ENCODE data around the gene MSMP. TPM values are rescaled to one million over a fixed set of nuclear protein-coding genes. Genes with fewer than 3 reads are reported as not detected.

MSMP gene
- total RNA-seq, 2 donors from 2014 or later, result not detected

DNA sequence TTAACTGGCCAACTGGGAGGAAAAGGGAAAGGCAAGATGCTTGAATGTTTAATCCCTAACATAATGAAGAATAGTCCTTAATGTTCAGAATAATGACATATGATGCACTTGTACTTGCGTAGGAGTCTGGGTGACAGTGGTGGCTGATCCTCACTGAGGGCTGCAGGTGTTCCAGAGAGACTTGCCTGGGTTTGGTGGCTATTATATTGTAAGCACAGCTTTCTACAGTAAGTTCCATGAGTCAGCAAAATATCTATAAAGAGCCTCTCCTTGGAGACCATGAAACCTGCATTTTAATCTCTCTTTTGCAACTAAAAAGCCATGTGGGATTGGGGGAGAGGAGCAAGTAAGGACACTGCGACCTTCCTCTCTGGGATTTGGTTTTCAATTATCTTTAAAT lies 35.5 kb upstream of the MSMP start:
- Mint-ChIP-seq H3K27ac (no peak overlapping the region), H3K4me1 (ENCODE audit: low read depth in 2 of 2) (peaks cover 5 to 10% of the 10 kb centered on the region in 2 donors), H3K4me3 (no peak overlapping the region), H3K9me3 (no peaks in the 10 kb centered on the region), H3K36me3 (peaks cover 6% of the 10 kb centered on the region), H3K27me3 (no peaks in the 10 kb centered on the region)
- no peak for ATAC-seq
- DNase-seq (ENCODE audit: low spot score), result no peak

GRCh38 chr9:35783418-35783817 lies 29.3 kb upstream of the MSMP start:
- no peak overlapping the region for H3K4me3 Mint-ChIP-seq
- no peak overlapping the region for H3K27ac Mint-ChIP-seq
- DNase-seq (ENCODE audit: low spot score) (no peak), ATAC-seq (no peak)
- H3K9me3 Mint-ChIP-seq, result no peaks in the 10 kb centered on the region
- no peaks in the 10 kb centered on the region for H3K4me1 Mint-ChIP-seq (ENCODE audit: low read depth in 2 of 2)
- no peaks in the 10 kb centered on the region for H3K27me3 Mint-ChIP-seq
- peaks cover 17% of the 10 kb centered on the region for H3K36me3 Mint-ChIP-seq

DNA sequence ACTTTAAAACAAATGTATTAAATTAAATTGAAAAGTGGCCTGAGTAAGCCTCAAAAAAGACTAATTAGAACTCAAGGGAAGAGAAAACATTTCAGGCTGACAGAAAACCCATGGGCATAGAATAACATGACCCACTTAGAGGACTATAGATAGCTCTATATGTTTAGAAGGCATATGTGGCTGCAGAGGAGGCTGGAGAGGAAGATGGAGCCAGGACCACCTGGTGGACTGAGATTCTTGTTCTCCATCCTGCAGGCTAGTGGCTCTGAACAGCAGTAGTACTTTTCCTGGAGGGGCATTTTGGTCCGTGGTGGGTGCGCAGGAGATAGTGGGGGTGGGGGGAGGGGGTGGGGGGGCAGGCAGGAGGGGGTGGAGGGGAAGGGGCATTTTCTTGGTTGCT lies 27.0 kb upstream of the MSMP start:
- H3K36me3 Mint-ChIP-seq, result peaks cover 16% of the 10 kb centered on the region
- H3K4me1 Mint-ChIP-seq (ENCODE audit: low read depth in 2 of 2), result no peaks in the 10 kb centered on the region
- no peak for DNase-seq (ENCODE audit: low spot score)
- H3K27ac Mint-ChIP-seq, result no peak overlapping the region
- no peak overlapping the region for H3K4me3 Mint-ChIP-seq
- no peaks in the 10 kb centered on the region for H3K9me3 Mint-ChIP-seq
- no peak for ATAC-seq
- no peaks in the 10 kb centered on the region for H3K27me3 Mint-ChIP-seq

DNA sequence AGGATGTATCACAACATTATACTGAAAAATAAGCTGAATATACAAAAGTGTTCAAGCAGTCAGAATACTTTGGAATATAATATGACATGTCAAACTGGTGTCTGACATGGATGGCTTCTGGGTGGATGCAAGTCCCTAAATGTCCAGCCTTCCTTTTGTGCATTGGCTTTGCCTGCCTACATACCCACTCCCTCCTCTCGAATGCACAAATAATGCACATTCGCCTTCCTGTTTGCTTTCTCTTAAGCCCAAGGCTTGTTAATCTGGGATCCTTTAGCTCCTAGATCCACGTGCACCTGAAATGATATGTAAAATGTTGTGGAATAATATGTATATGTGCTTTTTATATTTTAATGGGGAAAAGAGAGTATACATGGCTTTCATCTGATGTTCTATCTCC lies 24.4 kb upstream of the MSMP start:
- no peak for DNase-seq (ENCODE audit: low spot score)
- Mint-ChIP-seq H3K4me3 (no peak overlapping the region), H3K27me3 (no peaks in the 10 kb centered on the region), H3K36me3 (peaks cover 2% of the 10 kb centered on the region), H3K9me3 (no peaks in the 10 kb centered on the region), H3K4me1 (ENCODE audit: low read depth in 2 of 2) (no peaks in the 10 kb centered on the region), H3K27ac (no peak overlapping the region)
- no peak for ATAC-seq

DNA sequence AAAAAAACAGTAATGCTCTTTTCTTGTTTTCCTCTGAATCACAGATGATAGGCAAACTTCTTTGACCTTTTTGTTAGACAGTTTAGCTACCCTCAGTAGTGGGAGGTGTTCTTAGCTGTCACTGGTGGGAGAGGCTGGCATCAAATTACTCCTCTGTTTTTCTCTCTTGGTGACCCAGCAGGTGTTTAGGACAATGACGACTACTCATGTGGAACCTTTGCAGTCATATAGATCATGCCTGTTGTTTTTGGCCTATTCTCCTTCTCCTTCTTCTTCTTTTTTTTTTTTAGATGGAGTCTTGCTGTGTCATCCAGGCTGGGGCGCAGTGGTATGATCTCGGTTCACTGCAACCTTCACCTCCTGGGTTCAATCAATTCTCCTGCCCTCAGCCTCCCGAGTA lies 21.9 kb upstream of the MSMP start:
- no peak for ATAC-seq
- H3K36me3 Mint-ChIP-seq, result no peaks in the 10 kb centered on the region
- no peak for DNase-seq (ENCODE audit: low spot score)
- H3K9me3 Mint-ChIP-seq, result no peaks in the 10 kb centered on the region
- no peak overlapping the region for H3K4me3 Mint-ChIP-seq
- no peaks in the 10 kb centered on the region for H3K4me1 Mint-ChIP-seq (ENCODE audit: low read depth in 2 of 2)
- H3K27ac Mint-ChIP-seq, result no peak overlapping the region
- no peaks in the 10 kb centered on the region for H3K27me3 Mint-ChIP-seq

DNA sequence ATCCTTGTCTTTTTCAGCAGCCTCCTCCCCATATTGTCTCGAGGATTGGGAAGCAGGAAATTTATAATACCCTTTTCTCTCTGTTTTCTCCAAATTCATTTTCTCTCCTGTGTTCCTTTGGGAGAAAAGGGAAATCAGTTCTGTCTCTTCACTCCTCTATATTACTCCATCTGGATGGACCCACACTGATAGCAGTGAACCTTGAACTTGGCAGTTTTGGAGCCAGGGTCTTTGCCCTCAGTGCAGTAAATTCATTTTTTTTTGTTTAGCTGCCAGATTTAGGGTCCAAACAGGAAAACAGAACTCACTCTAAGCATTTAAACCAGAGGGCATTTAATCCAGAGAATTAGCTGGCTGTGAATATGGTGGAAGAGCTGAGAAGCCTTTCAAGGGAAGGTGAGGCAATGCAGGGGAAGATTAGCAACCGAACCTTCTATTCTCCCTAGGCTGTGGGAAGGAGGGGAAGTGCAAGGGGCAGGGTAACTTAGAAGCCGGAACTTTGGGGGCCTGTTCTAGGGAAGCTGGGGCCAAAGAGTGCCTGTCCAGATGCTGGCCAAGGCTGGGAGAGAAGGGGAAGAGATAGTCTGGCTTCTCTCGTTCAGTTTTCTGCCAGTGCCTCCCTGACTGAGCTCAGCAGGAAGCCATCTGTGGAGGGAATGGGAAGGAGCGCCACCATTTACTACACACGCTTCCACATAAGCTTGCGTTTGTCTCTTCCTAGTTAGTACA lies 21.0 kb upstream of the MSMP start:
- Mint-ChIP-seq H3K4me1 (ENCODE audit: low read depth in 2 of 2) (no peaks in the 10 kb centered on the region), H3K9me3 (no peaks in the 10 kb centered on the region), H3K4me3 (no peak overlapping the region), H3K36me3 (no peaks in the 10 kb centered on the region), H3K27ac (no peak overlapping the region), H3K27me3 (no peaks in the 10 kb centered on the region)
- ATAC-seq (no peak), DNase-seq (ENCODE audit: low spot score) (no peak)

DNA sequence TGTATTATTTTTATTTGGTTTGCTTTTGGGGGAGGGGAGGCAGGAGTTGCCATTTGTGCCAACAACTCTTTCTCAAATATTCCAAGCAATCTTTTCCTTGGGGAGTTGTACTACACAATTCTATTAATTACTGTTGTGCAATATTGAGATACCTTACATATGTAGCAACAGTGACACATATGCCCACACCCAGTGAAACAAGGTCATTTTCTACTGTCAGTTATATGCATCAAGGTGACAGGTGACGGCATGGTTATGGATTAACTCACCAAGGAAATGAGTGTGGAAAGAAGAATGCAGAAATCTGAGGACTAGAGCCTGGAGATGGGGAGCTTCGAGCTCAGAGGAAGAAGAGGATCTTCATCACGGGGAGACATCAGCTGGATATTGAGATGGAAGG lies 17.9 kb upstream of the MSMP start:
- Mint-ChIP-seq H3K4me3 (no peak overlapping the region), H3K27me3 (no peaks in the 10 kb centered on the region), H3K9me3 (no peaks in the 10 kb centered on the region), H3K36me3 (no peaks in the 10 kb centered on the region), H3K4me1 (ENCODE audit: low read depth in 2 of 2) (no peaks in the 10 kb centered on the region), H3K27ac (no peak overlapping the region)
- DNase-seq (ENCODE audit: low spot score), result no peak
- ATAC-seq, result no peak

- Mint-ChIP-seq H3K9me3 (no peaks in the 10 kb centered on the region), H3K4me3 (no peak overlapping the region), H3K4me1 (ENCODE audit: low read depth in 2 of 2) (no peaks in the 10 kb centered on the region), H3K27me3 (no peaks in the 10 kb centered on the region), H3K27ac (no peak overlapping the region), H3K36me3 (no peaks in the 10 kb centered on the region)
- ATAC-seq (no peak), DNase-seq (ENCODE audit: low spot score) (no peak)
These were observed 17.5 kb upstream of the MSMP start for GRCh38 chr9:35771534-35771933.

DNA sequence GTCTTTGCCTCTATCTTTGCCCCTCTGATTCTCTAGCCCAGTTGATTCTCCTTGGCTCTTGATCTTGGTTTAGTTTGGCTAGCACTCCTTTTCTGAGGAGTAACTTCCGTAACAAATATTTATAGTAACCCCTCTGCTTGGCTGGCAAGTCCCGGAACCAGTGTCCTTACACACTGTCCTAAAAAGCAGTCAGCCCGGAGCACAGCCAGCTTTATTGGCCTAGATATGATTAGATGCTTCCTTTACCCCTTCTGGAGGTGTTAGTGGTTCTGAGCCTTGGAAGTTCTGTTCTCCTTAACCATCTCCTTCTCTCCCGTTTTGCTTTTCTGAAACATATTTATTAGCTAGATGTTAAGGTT lies 17.0 kb upstream of the MSMP start:
- Mint-ChIP-seq H3K4me3 (no peak overlapping the region), H3K9me3 (no peaks in the 10 kb centered on the region), H3K27me3 (no peaks in the 10 kb centered on the region), H3K36me3 (no peaks in the 10 kb centered on the region), H3K27ac (no peak overlapping the region), H3K4me1 (ENCODE audit: low read depth in 2 of 2) (no peaks in the 10 kb centered on the region)
- ATAC-seq (no peak), DNase-seq (ENCODE audit: low spot score) (no peak)

GRCh38 chr9:35769763-35770162 lies 15.7 kb upstream of the MSMP start:
- Mint-ChIP-seq H3K27ac (no peak overlapping the region), H3K4me1 (ENCODE audit: low read depth in 2 of 2) (no peaks in the 10 kb centered on the region), H3K9me3 (no peaks in the 10 kb centered on the region), H3K27me3 (no peaks in the 10 kb centered on the region), H3K4me3 (no peak overlapping the region), H3K36me3 (no peaks in the 10 kb centered on the region)
- DNase-seq (ENCODE audit: low spot score) (no peak), ATAC-seq (no peak)

- no peaks in the 10 kb centered on the region for H3K36me3 Mint-ChIP-seq
- H3K4me3 Mint-ChIP-seq, result no peak overlapping the region
- H3K4me1 Mint-ChIP-seq (ENCODE audit: low read depth in 2 of 2), result no peaks in the 10 kb centered on the region
- DNase-seq (ENCODE audit: low spot score) (no peak), ATAC-seq (no peak)
- H3K9me3 Mint-ChIP-seq, result no peaks in the 10 kb centered on the region
- no peaks in the 10 kb centered on the region for H3K27me3 Mint-ChIP-seq
- H3K27ac Mint-ChIP-seq, result no peak overlapping the region
These were observed 13.4 kb upstream of the MSMP start for GRCh38 chr9:35767458-35767857.

DNA sequence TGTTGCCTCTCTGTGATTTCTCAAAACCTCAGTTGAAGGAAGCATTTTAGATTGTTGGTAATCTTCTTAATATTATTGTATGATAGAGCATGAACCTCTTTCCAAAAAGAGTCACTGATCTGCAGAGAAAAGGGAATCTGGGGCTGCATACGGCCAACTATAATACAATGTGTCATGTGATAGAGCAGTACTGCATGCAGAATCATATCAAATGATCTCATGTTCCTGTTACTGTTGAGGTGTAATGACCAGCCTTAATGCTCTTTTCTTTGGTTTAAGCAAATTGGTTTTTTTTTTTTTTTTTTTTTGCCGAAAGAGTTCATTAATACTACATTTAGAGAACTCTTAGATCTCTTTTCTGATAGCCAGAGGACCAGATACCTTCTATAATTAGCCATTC lies 12.9 kb upstream of the MSMP start:
- Mint-ChIP-seq H3K36me3 (no peaks in the 10 kb centered on the region), H3K4me1 (ENCODE audit: low read depth in 2 of 2) (no peaks in the 10 kb centered on the region), H3K27ac (no peak overlapping the region), H3K9me3 (no peaks in the 10 kb centered on the region), H3K27me3 (no peaks in the 10 kb centered on the region), H3K4me3 (no peak overlapping the region)
- no peak for DNase-seq (ENCODE audit: low spot score)
- ATAC-seq, result no peak

- no peak overlapping the region for H3K27ac Mint-ChIP-seq
- peaks cover 2% of the 10 kb centered on the region in 2 donors for H3K4me1 Mint-ChIP-seq (ENCODE audit: low read depth in 2 of 2)
- no peaks in the 10 kb centered on the region for H3K9me3 Mint-ChIP-seq
- DNase-seq (ENCODE audit: low spot score) (no peak), ATAC-seq (no peak)
- H3K27me3 Mint-ChIP-seq, result no peaks in the 10 kb centered on the region
- no peak overlapping the region for H3K4me3 Mint-ChIP-seq
- H3K36me3 Mint-ChIP-seq, result no peaks in the 10 kb centered on the region
These were observed 9.7 kb upstream of the MSMP start for GRCh38 chr9:35763803-35764202.

DNA sequence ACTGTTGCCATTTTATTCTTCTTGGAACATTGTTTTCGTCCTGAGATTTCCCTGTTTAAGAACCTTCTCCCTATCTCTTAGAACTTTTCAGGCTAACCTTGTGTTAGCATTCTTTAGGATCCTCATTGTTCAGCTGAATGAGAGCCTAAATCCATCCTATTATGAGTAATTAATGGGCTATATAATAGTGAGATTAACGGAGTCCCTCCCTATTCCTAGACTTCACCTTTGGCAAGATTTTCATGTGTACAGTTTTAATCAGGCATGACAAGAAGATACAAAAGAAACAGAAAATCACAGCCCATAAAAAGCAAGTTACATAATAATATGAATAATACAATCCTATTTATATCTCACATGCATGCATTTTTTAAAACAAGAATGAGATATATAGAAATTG lies 9.1 kb upstream of the MSMP start:
- Mint-ChIP-seq H3K4me3 (no peak overlapping the region), H3K27ac (no peak overlapping the region), H3K27me3 (no peaks in the 10 kb centered on the region), H3K4me1 (ENCODE audit: low read depth in 2 of 2) (peaks cover 6 to 7% of the 10 kb centered on the region in 2 donors), H3K36me3 (no peaks in the 10 kb centered on the region), H3K9me3 (no peaks in the 10 kb centered on the region)
- DNase-seq (ENCODE audit: low spot score) (no peak), ATAC-seq (no peak)

DNA sequence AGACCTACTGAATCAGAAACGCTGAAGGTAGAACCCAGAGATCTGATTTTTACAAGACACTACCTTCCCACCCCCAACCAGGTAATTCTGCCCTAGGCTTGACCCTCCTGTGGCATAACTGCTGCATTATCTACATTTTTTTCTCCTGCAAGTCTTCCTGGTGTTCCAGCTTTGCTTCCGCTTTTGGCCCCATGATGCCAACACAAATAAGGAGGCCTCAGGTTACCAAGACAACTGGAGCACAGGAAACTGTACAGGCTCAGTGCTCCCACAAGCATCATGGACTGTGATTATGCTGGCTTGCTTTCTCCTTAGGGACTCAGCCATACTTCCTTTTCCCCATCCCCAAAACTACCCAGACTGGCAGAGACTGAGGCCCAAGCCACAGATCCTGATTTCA lies 6.6 kb upstream of the MSMP start:
- Mint-ChIP-seq H3K27me3 (no peaks in the 10 kb centered on the region), H3K27ac (no peak overlapping the region), H3K4me1 (ENCODE audit: low read depth in 2 of 2) (peaks cover 22 to 25% of the 10 kb centered on the region in 2 donors), H3K9me3 (no peaks in the 10 kb centered on the region), H3K4me3 (no peak overlapping the region), H3K36me3 (no peaks in the 10 kb centered on the region)
- no peak for ATAC-seq
- DNase-seq (ENCODE audit: low spot score), result no peak

Measured in natural killer cell treated with Interleukin-12 subunit alpha and Interleukin-12 subunit beta and Interleukin-15 and Interleukin-18, amount 100 ng/mL, for 72 hours (primary cell).